GM19452 (cell line): ENCODE data around the gene RAB30.

Experiments used
- ATAC-seq: cut with Tn5 transposase; IDR thresholded peaks from one replicate; pipeline ENCODE4 v1.9.1; 2021; ENCODE audit not compliant: unreplicated experiment

The RAB30 gene

DNA sequence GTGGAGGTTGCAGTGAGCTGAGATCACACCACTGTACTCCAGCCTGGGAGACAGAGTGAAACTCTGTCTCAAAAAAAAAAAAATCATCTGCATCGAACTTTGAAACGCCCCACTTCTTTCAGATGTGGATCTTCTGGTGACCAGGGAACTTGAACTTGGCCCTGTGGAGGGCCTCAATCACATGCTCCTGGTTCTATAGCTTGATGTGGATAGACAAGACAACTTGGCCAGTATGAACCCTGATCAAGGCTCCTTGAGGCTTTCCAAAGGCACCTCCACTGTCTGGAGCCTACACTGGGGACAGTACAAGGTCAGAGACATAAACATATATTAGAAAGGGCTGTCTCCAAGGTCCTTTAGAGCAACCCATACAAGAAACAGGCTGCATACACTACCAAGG is 30.6 kb downstream of the RAB30 start:
- ATAC-seq: no peak

DNA sequence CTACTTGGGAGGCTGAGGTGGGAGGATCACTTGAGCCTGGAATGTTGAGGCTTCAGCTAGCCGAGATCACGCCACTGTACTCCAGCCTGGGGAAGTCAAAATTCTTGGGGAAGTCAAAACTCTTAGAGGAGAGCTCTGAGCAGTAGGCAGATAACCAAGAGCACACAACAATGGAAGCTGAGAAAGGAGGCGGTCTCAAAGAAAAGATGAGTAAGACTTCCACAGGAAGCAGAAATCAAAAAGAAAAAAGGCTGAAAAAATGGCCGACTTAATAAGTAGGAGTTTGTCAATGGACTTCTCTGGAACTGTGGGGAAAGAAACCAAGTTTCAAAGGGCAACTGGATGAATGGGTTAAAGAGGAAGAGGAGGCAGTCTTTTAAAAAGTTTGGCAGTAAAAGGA is 32.1 kb downstream of the RAB30 start:
- ATAC-seq: no peak

DNA sequence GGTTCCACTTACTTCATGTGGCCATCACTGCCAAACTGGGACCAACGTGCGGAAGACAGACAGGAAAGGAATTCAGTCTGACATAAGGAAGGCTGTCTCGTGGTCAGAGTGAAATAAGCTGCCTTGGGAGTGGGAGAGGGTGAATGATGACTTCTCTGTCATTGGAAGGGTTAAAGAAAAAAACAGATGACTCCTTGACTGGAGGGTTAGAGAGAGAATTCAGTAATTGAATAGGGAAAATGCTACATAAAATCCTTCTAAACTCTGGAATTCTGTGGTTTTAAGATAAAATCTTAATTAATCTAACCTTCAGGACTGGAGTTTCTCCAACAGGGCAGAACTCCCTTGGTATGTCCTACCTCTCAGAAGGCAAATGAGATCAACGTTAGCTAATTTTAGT is 33.8 kb downstream of the RAB30 start:
- ATAC-seq: no peak

DNA sequence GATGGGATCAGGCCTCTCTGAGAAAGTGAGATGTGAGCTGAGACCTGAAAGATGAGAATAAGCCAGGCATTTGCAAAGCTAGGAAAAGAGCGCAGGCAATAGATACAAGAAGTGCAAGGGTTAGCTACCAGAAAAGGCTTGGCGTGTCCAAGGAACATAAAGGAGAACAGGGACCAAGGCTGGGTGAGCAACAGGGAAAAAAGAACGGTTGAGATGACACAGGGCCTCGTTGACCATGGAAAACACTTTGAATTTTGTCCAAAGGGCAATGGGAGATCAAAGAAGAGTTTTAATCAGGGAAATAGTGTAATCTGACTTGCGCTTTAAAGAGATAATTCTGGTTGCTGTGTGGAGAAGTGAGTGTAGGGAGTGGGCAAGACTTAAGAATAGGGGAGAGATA is 35.0 kb downstream of the RAB30 start:
- no peak for ATAC-seq

DNA sequence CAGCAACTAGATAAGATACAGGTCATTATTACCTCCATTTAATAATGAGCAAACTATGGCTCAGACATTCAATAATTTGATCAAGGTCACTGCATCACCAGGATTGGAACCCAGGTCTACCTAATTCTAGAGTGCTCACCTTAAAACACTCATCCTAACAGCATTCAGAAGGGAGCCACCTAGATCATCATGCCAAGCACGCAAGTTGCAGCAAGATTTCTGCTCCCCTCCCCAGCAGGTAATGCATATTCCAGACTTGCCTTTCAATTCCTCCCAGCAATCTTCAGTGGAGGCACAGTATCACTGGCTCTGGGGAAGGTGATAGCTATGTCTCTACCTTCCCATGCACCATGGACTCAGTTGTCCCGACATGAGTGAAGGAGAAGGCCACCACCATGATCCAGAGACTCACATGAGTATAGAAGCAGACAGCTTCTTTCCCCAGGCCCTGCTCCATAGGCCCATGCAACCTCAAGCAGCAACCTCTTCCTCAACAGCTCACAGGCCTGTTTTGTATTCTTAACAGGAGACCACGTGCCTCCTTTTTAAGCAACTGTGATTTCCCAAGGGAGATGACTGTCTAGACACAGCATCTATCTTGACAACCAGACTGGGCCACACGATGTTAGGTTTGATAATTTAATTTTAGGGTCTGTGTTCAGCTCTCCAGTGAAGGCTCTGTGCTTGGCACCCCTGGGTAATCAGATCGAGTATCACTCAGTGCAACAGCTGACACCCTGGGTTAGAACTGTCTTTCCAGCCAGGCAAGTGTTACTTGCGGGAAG is 36.4 kb downstream of the RAB30 start:
- peak; percentile 51 for ATAC-seq

DNA sequence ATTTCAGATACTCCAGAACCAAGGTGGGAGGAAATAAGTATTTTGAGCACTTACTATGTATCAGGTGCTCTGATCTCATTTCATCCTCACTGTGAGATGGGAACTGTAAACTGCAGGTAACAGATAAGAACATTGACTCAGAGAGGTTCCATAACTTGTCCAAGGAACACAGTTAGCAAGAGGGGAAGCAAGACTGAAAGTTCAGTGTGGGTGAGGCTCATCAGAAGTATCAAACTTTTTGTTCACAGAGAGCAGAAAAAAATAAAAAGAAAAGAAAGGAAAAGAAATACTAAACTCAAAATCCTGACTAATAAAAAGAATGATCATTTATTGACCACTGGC is 37.1 kb downstream of the RAB30 start:
- ATAC-seq: no peak

DNA sequence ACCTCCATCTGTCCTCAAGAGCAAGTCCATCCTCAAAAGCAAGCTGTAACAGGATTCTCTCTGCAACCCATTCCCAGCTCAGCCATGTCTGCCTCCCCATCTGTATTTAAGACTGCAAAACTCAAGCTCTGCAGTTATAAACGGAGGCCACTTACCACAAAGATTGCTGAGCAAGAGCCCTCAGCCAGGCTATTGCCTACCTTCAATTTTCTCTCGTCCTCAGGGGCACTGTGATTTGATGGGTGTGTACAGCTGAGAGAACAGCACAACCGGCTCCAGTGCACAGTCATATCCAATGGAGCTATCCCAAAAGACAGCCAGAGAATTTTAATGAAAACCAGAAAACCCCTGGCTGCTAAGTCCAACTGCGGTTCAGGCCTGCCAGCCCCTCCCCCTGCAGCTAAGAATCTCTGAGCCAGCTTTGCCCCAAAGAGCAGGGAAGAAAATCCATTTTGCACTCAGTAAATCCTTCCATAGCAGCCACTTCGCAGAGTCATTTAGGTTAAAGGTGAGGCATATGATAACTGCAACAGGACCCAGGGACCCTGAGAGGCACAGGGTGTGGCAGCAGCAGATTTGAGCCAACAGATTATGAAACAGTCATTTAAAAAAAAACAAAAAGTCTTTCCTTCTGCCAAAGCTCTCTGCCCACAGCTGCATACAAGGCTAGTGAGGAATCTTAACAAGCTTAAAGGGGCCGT is 37.6 kb downstream of the RAB30 start:
- no peak for ATAC-seq

DNA sequence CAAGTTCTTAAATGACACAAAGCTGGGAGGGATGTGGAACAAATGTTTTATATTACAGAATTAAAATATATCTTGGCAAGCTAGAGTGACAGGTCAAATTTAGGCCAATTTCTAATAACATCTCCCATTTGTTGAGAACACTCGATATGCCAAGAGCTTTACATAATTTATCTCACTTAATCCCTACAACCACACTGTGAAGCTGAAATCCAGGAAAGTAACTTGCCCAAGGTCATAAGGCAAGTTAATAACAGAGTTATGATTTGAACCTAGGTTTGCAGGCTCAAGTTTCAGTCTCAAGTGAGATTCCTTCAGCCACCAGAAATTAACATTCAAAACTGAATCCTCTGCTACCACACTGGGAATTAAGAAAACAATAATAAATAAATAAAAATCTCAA is 38.3 kb downstream of the RAB30 start:
- ATAC-seq: no peak

DNA sequence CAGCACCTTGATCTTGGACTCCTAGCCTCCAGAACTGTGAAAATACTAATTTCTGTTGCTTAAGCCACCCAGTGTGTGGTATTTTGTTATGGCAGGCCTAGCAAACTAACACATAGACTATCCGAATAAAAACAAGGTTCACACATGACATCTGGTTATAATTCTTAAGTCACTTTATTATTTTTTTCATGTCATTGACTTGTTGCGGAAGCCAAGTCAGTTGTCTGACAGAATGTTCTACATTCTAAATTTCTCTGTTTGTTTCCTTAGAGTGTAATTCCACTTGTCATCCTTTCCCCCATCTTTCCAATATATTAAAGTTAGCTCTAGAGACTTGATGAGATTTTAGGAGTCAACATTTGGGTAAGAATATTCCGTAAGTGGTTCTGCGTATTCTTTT is 40.6 kb downstream of the RAB30 start:
- ATAC-seq: no peak

DNA sequence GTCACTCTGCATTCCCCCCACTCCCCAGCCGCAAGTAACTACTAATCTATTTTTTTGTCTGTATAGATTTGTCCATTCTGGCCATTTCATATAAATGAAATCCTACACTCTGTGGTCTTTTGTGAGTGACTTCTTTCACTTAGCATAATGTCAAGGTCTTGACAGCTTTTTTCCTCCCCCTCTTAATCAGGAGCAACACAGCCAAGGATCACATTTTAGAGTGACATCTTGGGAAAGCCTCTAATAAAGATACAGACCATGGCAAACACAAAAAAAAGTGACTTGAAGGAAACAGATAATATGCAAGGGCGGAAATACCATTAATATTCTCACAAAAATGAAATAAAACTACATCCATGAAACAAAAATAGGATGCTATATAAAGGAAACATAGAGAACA is 43.9 kb downstream of the RAB30 start:
- ATAC-seq: no peak

DNA sequence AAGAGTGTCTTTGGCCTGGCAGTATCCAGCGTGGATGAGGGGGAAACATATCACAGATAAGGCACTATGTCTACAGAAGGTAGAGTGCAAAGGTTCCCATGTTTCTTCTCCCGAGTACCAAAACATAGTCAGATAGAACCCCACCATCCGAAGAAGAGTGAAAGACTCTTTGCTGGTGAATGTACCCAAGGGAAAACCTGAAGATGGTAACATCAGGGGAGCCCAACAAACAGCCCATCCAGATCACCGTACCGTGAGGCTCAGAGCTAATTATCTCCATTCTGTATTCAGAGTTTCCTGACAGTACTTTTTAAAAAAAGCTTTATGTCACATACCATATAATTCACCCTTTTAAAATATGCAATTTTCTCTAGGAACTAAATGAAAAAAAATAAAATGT is 44.4 kb downstream of the RAB30 start:
- ATAC-seq: no peak

DNA sequence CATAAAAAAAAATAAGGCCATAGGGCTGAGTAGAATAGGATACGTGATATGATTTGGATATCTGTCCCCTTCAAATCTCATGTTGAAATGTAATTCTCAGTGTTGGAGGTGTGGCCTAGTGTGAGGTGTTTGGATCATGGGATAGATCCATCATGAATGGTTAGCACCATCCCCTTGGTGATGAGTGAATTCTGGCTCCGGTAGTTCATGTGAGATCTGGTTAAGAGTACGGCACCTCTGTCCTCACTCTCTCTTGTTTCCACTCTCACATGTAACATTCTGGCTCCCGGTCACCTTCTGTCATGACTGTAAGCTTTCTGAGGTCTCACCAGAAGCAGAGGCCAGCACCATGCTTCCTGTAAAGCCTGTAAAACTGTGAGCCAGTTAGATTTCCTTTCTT is 45.5 kb downstream of the RAB30 start:
- ATAC-seq: no peak

DNA sequence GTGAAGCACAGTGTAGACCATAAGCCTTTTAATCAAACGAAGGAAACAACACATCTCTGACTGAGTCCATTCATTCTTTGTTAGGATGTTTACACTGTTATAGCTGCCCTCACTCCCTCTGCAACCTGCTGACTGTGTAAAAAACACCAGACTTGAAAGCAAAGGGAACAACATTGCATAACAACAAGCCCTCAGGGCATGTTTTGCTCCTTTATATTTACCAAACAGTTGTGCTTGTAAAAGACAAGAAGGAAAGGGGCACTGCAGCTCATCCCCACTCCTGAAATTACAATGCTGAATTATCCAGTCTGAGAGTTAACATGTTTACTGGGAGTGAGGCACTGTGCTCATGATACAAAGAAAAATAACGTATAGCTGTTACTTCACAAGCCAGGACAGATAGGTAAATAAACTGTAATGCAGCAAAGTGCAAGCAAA is 46.4 kb downstream of the RAB30 start:
- ATAC-seq: no peak

DNA sequence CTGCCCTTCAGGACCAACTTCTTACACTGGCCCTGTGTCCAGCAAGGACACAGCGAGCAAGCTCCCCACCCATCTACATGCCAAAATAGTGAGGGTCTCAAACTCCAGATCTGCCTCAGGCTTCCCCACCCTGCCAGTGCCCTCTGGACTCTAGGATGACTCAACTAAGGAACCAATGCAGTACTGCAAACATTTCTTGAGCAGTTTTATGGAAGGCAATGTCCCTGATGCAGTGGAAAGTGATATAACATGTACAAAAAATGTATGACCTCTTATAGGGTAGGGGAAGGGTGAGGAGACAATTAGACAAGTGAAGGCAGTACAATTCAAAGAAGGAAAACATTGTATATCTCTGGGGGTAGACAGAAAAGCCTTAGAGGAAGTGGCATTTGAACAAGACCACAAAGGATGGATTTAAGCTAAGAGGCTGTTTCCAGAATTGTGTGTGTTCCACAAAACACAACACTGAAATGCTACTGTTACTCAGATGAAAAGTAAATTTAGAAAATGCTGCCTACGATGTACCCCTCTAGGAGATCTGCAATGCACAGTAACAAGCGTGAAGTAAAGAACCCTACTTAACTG is 47.3 kb downstream of the RAB30 start:
- ATAC-seq: no peak

DNA sequence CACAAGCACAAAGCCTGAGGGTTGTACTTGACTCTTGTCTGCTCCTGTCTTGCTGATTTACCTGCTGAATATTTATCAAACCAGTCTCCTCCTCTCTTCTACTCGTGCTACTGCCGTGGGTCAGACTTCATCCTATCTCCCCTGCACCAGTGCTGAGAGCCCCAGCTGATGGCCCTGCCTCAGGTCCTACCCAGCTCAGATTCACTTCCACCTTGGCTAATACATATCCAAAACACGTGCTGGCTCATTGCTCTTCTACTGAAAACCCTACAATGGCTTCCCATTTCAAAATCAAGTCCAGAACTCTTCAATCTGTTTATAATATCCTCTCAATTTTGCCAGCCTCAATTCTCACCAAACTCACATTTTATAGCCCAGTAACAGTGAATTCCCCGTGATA is 48.3 kb downstream of the RAB30 start:
- ATAC-seq: no peak

DNA sequence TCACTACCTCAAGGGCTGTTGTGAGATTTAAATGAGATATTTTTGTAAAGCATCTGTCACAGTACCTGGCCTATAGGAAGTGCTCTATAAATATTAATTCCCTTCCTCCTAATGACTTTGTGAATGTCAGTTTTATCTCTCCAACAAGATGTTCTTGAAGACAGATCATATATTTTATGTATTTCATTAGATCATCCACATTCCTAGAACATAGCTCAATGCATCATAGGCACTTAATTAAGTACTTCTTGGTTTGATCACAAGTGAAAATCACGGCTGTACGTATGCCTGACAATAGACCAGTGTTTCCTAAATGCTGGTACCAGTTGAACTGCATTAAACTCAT is 49.9 kb downstream of the RAB30 start:
- no peak for ATAC-seq

DNA sequence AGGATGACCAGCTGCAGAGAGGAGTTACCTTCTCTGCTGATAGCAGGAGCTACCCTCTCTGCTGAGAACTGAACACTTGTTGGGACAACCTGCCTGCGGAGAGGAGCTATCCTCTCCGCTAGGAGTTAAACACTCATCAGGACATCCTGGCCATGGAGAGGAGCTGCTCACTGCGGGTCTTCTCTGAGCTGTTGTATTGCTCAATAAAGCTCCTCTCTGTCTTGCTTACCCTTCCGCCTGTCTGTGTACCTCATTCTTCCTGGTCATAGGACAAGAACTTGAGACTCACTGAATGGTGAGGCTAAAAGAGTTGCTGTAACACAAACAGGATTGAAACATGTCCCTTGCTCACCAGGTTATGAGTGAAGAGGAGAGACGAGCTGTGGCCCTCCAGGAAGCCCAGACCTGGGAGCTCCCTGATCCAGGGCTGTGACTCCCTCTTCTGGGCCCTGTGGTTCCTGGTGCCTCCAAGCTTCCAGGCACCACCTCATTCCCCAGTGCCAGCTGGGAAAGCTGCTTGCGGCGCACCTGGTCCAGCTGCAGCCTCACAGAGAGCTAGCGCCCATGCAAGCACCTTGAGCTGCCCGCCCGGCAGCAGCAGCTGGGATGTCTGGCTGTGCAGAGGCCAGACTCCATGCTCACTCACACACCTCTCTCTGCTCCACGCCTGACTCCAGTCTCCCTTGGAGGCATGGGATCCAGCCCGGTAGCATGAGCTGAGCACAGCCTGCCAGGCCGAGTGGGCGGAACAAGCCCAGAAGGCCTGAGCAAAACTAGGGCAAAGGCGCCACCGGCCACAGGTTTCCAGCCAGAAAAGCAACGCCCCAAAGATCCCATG is 50.5 kb downstream of the RAB30 start:
- no peak for ATAC-seq

DNA sequence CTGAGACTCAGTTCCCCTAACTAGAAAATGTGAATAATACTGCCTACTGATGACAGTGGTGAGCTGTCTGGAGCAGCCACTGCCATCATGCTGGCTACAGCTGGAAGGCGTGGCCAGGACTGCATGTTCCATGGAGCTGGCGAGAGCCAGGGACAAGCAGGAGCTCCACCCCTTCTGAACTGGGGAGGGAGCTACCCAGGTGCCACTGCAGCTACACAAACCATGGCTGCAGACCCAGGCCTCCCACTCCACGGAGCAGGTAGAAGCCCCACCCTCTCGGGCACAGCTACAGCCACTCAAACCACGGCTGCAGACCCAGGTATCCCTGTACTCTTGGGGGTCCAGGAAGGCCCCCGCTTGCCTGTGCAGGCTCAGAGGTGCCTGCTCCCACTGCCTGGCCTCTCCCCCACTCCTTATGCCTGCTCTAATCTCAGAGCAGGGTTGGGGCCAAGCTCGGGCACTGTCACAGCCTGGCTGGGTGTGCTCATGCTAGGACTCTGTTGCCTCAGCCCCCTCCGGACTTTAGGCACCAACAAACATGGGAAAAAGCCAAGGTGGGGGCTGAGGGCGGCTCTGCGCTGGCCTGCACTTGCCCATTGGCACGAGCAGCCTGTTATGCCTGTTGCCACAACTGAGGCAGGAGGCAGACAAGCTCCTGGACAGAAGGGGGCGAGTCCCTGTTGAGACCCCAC is 51.7 kb downstream of the RAB30 start:
- no peak for ATAC-seq

DNA sequence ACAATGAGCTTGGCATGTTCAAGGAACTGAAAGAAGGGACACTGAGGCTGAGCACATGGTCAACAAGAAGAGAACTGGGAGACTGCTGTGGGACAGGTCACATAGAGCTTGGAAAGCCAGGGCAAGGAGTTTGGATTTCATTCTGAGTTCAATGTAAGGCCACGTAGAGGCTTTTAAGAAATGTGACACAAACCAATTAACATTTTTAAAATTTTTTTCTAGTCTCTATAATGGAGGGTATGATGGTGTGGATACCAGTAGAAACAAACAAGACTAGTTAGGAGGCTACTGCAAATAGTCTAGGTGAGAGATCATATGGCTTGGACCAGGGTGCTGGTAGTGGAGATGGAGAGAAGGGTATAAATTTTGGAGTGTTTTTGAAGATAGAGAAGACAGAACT is 56.7 kb downstream of the RAB30 start:
- ATAC-seq: no peak

DNA sequence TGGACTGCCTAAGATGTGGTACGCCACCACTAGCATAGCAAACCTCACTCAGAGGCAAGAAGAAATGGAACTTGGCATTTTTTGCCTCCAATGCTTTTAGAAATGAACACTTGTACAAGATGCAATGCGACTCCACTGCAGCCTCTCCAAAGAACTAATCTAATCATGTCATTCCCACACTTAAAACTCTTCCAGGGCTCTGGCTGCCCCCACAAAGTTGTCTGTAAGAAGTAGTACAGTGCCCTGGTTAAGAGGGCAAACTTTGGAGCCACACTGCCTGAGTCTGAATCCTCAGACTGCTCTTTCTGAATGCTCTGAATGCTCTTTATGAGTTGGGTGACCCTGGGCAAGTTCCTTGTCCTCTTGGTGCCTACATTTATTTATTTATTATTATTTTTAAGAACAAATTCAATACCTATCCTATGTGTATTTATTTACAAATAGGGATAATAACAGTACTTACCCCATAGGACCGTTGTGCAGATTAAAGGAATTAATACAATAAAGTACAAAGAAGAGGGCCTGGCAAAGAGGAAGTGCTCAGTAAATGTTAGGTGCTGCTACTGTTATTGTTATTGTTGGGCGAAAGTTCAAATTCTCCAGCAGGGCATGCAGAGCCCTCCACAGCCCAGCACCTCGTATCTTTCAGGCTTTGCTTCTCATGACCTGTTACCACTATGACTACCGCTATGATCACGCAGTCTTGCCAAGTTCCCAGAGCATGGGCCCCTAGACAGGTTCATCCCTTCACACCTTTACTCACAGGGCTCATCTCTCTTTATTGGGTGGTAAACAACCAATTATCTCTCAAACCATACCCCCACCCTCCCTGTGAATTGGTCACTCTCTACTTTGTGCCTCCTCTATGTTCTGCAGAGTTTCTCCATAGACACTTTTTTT is 59.3 kb downstream of the RAB30 start:
- no peak for ATAC-seq
